ENCODE data around the gene PCIF1.

- TF ChIP-seq CTCF (IDR thresholded peaks at IDR 0.05 in 8 of 11, conservative IDR thresholded peaks at IDR 0.05 in 3 of 11) = no peak
- TF ChIP-seq POLR2A (IDR thresholded peaks at IDR 0.05) = no peak
Measured at GRCh38 chr20:45934046-45934585, 367 bp upstream of the PCIF1 start.

Data from spleen (tissue), 7 donors.